Measurements from ENCODE around the gene PUS10.

DNA sequence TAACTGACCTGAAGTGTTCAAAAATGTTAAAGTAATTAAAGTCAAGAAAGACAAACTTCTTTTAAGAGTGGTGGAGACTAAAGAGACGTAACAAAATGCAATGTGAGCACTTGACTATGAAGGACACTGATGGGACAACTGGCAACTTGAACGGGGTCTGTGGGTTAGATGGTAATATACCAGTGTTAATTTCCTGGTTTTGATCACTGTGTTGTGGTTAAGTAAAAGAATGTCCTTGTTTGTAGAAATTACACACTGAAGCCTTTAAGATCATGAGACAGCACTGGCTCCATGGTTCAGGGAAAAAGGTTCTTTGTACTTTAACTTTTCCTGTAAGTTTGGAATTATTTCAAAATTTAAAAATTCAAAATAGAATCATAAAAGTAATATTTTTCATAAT lies 78.4 kb downstream of the PUS10 start:
- TF ChIP-seq POLR2A (IDR thresholded peaks at IDR 0.05; ENCODE audit: extremely low read depth, insufficient read length) (no peak), MAX (IDR thresholded peaks at IDR 0.05; ENCODE audit: low read depth, low read length) (no peak)
- TF ChIP-seq, protein P1, sequence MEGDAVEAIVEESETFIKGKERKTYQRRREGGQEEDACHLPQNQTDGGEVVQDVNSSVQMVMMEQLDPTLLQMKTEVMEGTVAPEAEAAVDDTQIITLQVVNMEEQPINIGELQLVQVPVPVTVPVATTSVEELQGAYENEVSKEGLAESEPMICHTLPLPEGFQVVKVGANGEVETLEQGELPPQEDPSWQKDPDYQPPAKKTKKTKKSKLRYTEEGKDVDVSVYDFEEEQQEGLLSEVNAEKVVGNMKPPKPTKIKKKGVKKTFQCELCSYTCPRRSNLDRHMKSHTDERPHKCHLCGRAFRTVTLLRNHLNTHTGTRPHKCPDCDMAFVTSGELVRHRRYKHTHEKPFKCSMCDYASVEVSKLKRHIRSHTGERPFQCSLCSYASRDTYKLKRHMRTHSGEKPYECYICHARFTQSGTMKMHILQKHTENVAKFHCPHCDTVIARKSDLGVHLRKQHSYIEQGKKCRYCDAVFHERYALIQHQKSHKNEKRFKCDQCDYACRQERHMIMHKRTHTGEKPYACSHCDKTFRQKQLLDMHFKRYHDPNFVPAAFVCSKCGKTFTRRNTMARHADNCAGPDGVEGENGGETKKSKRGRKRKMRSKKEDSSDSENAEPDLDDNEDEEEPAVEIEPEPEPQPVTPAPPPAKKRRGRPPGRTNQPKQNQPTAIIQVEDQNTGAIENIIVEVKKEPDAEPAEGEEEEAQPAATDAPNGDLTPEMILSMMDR (IDR thresholded peaks at IDR 0.05; ENCODE audit: low read depth, low read length): no peak

Measured in NB4 (cell line).